Keratinocyte (primary cell): ENCODE results near the gene SAXO1. TPM values are rescaled to one million over a fixed set of nuclear protein-coding genes. Genes with fewer than 3 reads are reported as not detected.

ENCODE experiments used
- DNase-seq: peaks from one replicate; pipeline ENCODE4 v3.0.0-alpha.2; 2011; ENCODE audit warnings: low read depth, missing footprints, low spot score
- FAIRE-seq: peaks from 2 replicates; lab custom pipeline; 2011; peaks lifted over from hg19 to GRCh38; lab: Jason Lieb, UNC
- H2AFZ ChIP-seq: 2 replicates; pipeline ENCODE4 v1.6.0; 2012; ENCODE audit warnings: low read length, control low read depth, inconsistent platforms; ENCODE audit not compliant: control insufficient read depth
- H3K27ac ChIP-seq: 2 replicates; pipeline ENCODE4 v1.5.1; 2011; ENCODE audit warnings: low read length; ENCODE audit not compliant: control insufficient read depth, insufficient read depth
- H3K27me3 ChIP-seq: 3 replicates; pipeline ENCODE4 v1.6.0; 2011; ENCODE audit warnings: low read length; ENCODE audit not compliant: control insufficient read depth, insufficient read depth; ENCODE audit errors: extremely low read depth
- H3K36me3 ChIP-seq, 2 experiments: 2 replicates in 1 of 2; 3 replicates in 1 of 2; pipeline ENCODE4 v1.5.1; 2011; ENCODE audit warnings: low read length in 2 of 2, mild to moderate bottlenecking in 1 of 2; ENCODE audit not compliant: control insufficient read depth in 2 of 2, insufficient read depth in 2 of 2; ENCODE audit errors: extremely low read depth in 1 of 2
- H3K4me1 ChIP-seq: 3 replicates; pipeline ENCODE4 v1.5.1; 2011; ENCODE audit warnings: low read length; ENCODE audit not compliant: control insufficient read depth, insufficient read depth; ENCODE audit errors: extremely low read depth
- H3K4me2 ChIP-seq: 3 replicates; pipeline ENCODE4 v1.6.0; 2011; ENCODE audit warnings: low read depth, low read length; ENCODE audit not compliant: control insufficient read depth, insufficient read depth; ENCODE audit errors: extremely low read depth
- H3K4me3 ChIP-seq, 3 experiments: fragments of 200-600 bp in 1 of 3; sonication (generic) in 1 of 3; 2 replicates in 2 of 3; 3 replicates in 1 of 3; pipeline ENCODE4 v1.5.1; 2011 to 2016; ENCODE audit warnings: low read length in 3 of 3, mild to moderate bottlenecking in 3 of 3, control low read depth in 2 of 3, inconsistent platforms in 1 of 3, low read depth in 1 of 3, mixed read lengths in 1 of 3, mixed run types in 1 of 3, moderate library complexity in 1 of 3; ENCODE audit not compliant: control insufficient read depth in 2 of 3, insufficient read depth in 2 of 3; ENCODE audit errors: extremely low read depth in 1 of 3
- H3K79me2 ChIP-seq: 2 replicates; pipeline ENCODE4 v1.6.0; 2012; ENCODE audit warnings: low read length; ENCODE audit not compliant: control insufficient read depth, insufficient read depth
- H3K9ac ChIP-seq: 3 replicates; pipeline ENCODE4 v1.6.0; 2011; ENCODE audit warnings: low read length; ENCODE audit not compliant: control insufficient read depth, insufficient read depth; ENCODE audit errors: extremely low read depth
- H3K9me1 ChIP-seq: 3 replicates; pipeline ENCODE4 v1.6.0; 2011; ENCODE audit warnings: low read length; ENCODE audit not compliant: control insufficient read depth, insufficient read depth; ENCODE audit errors: extremely low read depth
- H3K9me3 ChIP-seq: 2 replicates; pipeline ENCODE4 v1.5.1; 2012; ENCODE audit warnings: low read depth, low read length; ENCODE audit not compliant: control insufficient read depth
- H4K20me1 ChIP-seq: 3 replicates; pipeline ENCODE4 v1.6.0; 2011; ENCODE audit warnings: low read length; ENCODE audit not compliant: control insufficient read depth, insufficient read depth; ENCODE audit errors: extremely low read depth
- EZH2 ChIP-seq: IDR thresholded peaks from one replicate; pipeline ENCODE4 v1.6.1; 2012; ENCODE audit warnings: inconsistent platforms, mild to moderate bottlenecking, low read length, moderate library complexity
- dilution Hi-C: fragments of 300-500 bp; cut with MboI; formaldehyde crosslinking; loops from one replicate; pipeline ENCODE4 v1.7.0; 2020; ENCODE audit warnings: low sequenced_read_pairs; ENCODE audit not compliant: extremely low pct_ligation_motif_present
- polyA plus RNA-seq, 5 experiments: library from polyadenylated mRNA; depleted of rRNA in 3 of 5; stranded (reverse) in 3 of 5; stranded (forward) in 1 of 5; unstranded in 1 of 5; fragments of >200 nt; gene quantifications; 1 replicate in 1 of 5; 2 replicates in 3 of 5; 3 replicates in 1 of 5; pipeline versions ENCODE4 v1.2.1 to v1.2.3, GENCODE V29; 2011 to 2012; ENCODE audit warnings: missing spikeins in 2 of 5, low read depth in 1 of 5, low replicate concordance in 1 of 5
- TF ChIP-seq, protein P1 (sequence below), 3 experiments: IDR thresholded peaks in 1 of 3; conservative IDR thresholded peaks in 1 of 3; optimal IDR thresholded peaks in 1 of 3; 2 replicates in 2 of 3; 3 replicates in 1 of 3; pipeline versions ENCODE3 to v1.5.1; 2011; ENCODE audit warnings: low read length in 3 of 3, mild to moderate bottlenecking in 3 of 3, moderate library complexity in 2 of 3, control low read depth in 1 of 3, inconsistent platforms in 1 of 3; ENCODE audit not compliant: insufficient read depth in 2 of 3; ENCODE audit errors: extremely low read depth in 1 of 3

The SAXO1 gene
- polyA plus RNA-seq, 1 donor (not counting 4 experiments of a cell fraction or from before 2014, with no cell fraction given), result not detected

- Histone ChIP-seq H3K9ac (no peak overlapping the region), H3K4me2 (no peak overlapping the region), H3K36me3 (no peaks in the 10 kb centered on the region), H3K27me3 (no peaks in the 10 kb centered on the region), H3K4me1 (peaks cover 10% of the 10 kb centered on the region), H3K9me1 (no peaks in the 10 kb centered on the region), H3K4me3 (no peak overlapping the region), H3K27ac (no peak overlapping the region), H3K79me2 (no peaks in the 10 kb centered on the region), H4K20me1 (no peaks in the 10 kb centered on the region), H3K9me3 (no peaks in the 10 kb centered on the region), H2AFZ (no peak overlapping the region)
- FAIRE-seq (no peak), DNase-seq (no peak)
- dilution Hi-C loops, result no loop called here
- TF ChIP-seq, protein P1, sequence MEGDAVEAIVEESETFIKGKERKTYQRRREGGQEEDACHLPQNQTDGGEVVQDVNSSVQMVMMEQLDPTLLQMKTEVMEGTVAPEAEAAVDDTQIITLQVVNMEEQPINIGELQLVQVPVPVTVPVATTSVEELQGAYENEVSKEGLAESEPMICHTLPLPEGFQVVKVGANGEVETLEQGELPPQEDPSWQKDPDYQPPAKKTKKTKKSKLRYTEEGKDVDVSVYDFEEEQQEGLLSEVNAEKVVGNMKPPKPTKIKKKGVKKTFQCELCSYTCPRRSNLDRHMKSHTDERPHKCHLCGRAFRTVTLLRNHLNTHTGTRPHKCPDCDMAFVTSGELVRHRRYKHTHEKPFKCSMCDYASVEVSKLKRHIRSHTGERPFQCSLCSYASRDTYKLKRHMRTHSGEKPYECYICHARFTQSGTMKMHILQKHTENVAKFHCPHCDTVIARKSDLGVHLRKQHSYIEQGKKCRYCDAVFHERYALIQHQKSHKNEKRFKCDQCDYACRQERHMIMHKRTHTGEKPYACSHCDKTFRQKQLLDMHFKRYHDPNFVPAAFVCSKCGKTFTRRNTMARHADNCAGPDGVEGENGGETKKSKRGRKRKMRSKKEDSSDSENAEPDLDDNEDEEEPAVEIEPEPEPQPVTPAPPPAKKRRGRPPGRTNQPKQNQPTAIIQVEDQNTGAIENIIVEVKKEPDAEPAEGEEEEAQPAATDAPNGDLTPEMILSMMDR (optimal IDR thresholded peaks at IDR 0.05 in 1 of 3, IDR thresholded peaks at IDR 0.05 in 1 of 3, conservative IDR thresholded peaks at IDR 0.05 in 1 of 3; ENCODE audit: extremely low read depth in 1 of 3, insufficient read depth in 2 of 3, low read length in 3 of 3), result no peak
- TF ChIP-seq EZH2, result no peak
These were observed 109.8 kb downstream of the SAXO1 start for GRCh38 chr9:18923167-18923566.

GRCh38 chr9:18922161-18922885 is 110.7 kb downstream of the SAXO1 start:
- no peak overlapping the region for H3K4me2 ChIP-seq
- H3K79me2 ChIP-seq, result no peaks in the 10 kb centered on the region
- dilution Hi-C loops, result no loop called here
- no peaks in the 10 kb centered on the region for H4K20me1 ChIP-seq
- peaks cover 10% of the 10 kb centered on the region for H3K4me1 ChIP-seq
- H3K9ac ChIP-seq, result no peak overlapping the region
- DNase-seq (no peak), FAIRE-seq (no peak)
- H3K27ac ChIP-seq, result no peak overlapping the region
- H3K27me3 ChIP-seq, result no peaks in the 10 kb centered on the region
- no peaks in the 10 kb centered on the region for H3K9me3 ChIP-seq
- no peak for TF ChIP-seq EZH2
- TF ChIP-seq, protein P1 (optimal IDR thresholded peaks at IDR 0.05 in 1 of 3, IDR thresholded peaks at IDR 0.05 in 1 of 3, conservative IDR thresholded peaks at IDR 0.05 in 1 of 3; ENCODE audit: extremely low read depth in 1 of 3, insufficient read depth in 2 of 3, low read length in 3 of 3), result no peak
- no peaks in the 10 kb centered on the region for H3K9me1 ChIP-seq
- H3K4me3 ChIP-seq, result no peak overlapping the region
- no peaks in the 10 kb centered on the region for H3K36me3 ChIP-seq
- no peak overlapping the region for H2AFZ ChIP-seq
